Body of pancreas (tissue), 4 donors: ENCODE measurements around the gene CKAP4.

ENCODE experiments used
- CTCF ChIP-seq, 7 experiments: fragments of 450-650 bp in 4 of 7; fragments of 200-600 bp in 3 of 7; sonication (generic) in 3 of 7; IDR thresholded peaks; one replicate each; pipeline ENCODE4 v1.5.1; 2016 to 2019; ENCODE audit warnings: antibody characterized with exemption in 7 of 7
- POLR2A ChIP-seq, 3 donors: fragments of 450-650 bp; IDR thresholded peaks; one replicate each; pipeline ENCODE4 v1.6.1; 2016; ENCODE audit warnings: antibody characterized with exemption in 3 of 3, mild to moderate bottlenecking in 2 of 3

GRCh38 chr12:106233011-106233410 lies 14.8 kb downstream of the CKAP4 start:
- no peak for TF ChIP-seq POLR2A (IDR thresholded peaks at IDR 0.05)
- TF ChIP-seq CTCF (IDR thresholded peaks at IDR 0.05): no peak
